HEK293T (cell line): Measurements from ENCODE around the gene TMEM39B.

Experiments
- ARNT ChIP-seq: fragments of 450-650 bp; IDR thresholded peaks from 2 replicates; pipeline ENCODE4 v1.6.1; 2017; ENCODE audit warnings: mild to moderate bottlenecking
- BHLHE40 ChIP-seq: fragments of 450-650 bp; IDR thresholded peaks from 2 replicates; pipeline ENCODE4 v1.6.1; 2016; ENCODE audit warnings: mild to moderate bottlenecking, moderate library complexity, borderline replicate concordance
- CTBP1 ChIP-seq: fragments of 450-650 bp; IDR thresholded peaks from 2 replicates; pipeline ENCODE4 v1.6.1; 2016; ENCODE audit warnings: borderline replicate concordance
- ELF4 ChIP-seq: fragments of 450-650 bp; IDR thresholded peaks from 2 replicates; pipeline ENCODE4 v1.6.1; 2017; ENCODE audit warnings: antibody characterized with exemption
- FOXA1 ChIP-seq: fragments of 450-650 bp; IDR thresholded peaks from 2 replicates; pipeline ENCODE4 v1.6.1; 2016; ENCODE audit warnings: mild to moderate bottlenecking
- FOXM1 ChIP-seq: fragments of 450-650 bp; IDR thresholded peaks from 2 replicates; pipeline ENCODE4 v1.6.1; 2017; ENCODE audit warnings: mild to moderate bottlenecking, borderline replicate concordance
- HDGF ChIP-seq: fragments of 450-650 bp; IDR thresholded peaks from 2 replicates; pipeline ENCODE4 v1.6.1; 2017; ENCODE audit warnings: antibody characterized with exemption, borderline replicate concordance
- L3MBTL2 ChIP-seq: fragments of 450-650 bp; conservative IDR thresholded peaks from 2 replicates; pipeline ENCODE4 v1.6.1; 2016; ENCODE audit warnings: mild to moderate bottlenecking
- NFRKB ChIP-seq: fragments of 450-650 bp; IDR thresholded peaks from 2 replicates; pipeline ENCODE4 v1.6.1; 2016; ENCODE audit warnings: mild to moderate bottlenecking, moderate library complexity
- SP1 ChIP-seq: fragments of 450-650 bp; IDR thresholded peaks from 2 replicates; pipeline ENCODE4 v1.6.1; 2017
- SUZ12 ChIP-seq: fragments of 450-650 bp; IDR thresholded peaks from 2 replicates; pipeline ENCODE4 v1.6.1; 2016; ENCODE audit warnings: mild to moderate bottlenecking
- TARDBP ChIP-seq: fragments of 450-650 bp; IDR thresholded peaks from 2 replicates; pipeline ENCODE4 v1.6.1; 2016
- ZNF384 ChIP-seq: fragments of 450-650 bp; IDR thresholded peaks from 2 replicates; pipeline ENCODE4 v1.6.1; 2016
- TF ChIP-seq, protein P1 (sequence below): fragments of 450-650 bp; IDR thresholded peaks from 2 replicates; pipeline ENCODE4 v1.6.1; 2016

GRCh38 chr1:32048440-32048839 is 24.3 kb upstream of the TMEM39B start:
- TF ChIP-seq BHLHE40, result no peak
- no peak for TF ChIP-seq SP1
- no peak for TF ChIP-seq CTBP1
- TF ChIP-seq SUZ12, result no peak
- TF ChIP-seq ELF4, result no peak
- TF ChIP-seq HDGF, result no peak
- no peak for TF ChIP-seq ZNF384
- TF ChIP-seq FOXM1, result no peak
- TF ChIP-seq FOXA1, result no peak
- TF ChIP-seq TARDBP, result no peak
- no peak for TF ChIP-seq L3MBTL2
- TF ChIP-seq, protein P1, sequence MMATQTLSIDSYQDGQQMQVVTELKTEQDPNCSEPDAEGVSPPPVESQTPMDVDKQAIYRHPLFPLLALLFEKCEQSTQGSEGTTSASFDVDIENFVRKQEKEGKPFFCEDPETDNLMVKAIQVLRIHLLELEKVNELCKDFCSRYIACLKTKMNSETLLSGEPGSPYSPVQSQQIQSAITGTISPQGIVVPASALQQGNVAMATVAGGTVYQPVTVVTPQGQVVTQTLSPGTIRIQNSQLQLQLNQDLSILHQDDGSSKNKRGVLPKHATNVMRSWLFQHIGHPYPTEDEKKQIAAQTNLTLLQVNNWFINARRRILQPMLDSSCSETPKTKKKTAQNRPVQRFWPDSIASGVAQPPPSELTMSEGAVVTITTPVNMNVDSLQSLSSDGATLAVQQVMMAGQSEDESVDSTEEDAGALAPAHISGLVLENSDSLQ, result no peak
- TF ChIP-seq NFRKB, result no peak
- no peak for TF ChIP-seq ARNT
